CD14-positive monocyte (primary cell): ENCODE results near the gene FOXA1. TPM values are rescaled to one million over a fixed set of nuclear protein-coding genes. Genes with fewer than 3 reads are reported as not detected.

ENCODE experiments used
- DNase-seq, 3 donors: peaks; one replicate each; pipeline ENCODE4 v3.0.0-alpha.2; 2011 to 2022
- H2AFZ ChIP-seq: 2 replicates; pipeline ENCODE4 v1.6.0; 2012; ENCODE audit warnings: mild to moderate bottlenecking, low read depth, low read length, inconsistent platforms; ENCODE audit not compliant: insufficient read depth, poor library complexity, severe bottlenecking
- H3K27ac ChIP-seq, 2 donors: 1 replicate in 1 of 2; 2 replicates in 1 of 2; pipeline ENCODE4 v1.5.1; 2012 to 2013; ENCODE audit warnings: low read length in 2 of 2, control low read depth in 1 of 2, inconsistent platforms in 1 of 2, low read depth in 1 of 2, mild to moderate bottlenecking in 1 of 2
- H3K27me3 ChIP-seq, 2 donors: one replicate each; pipeline versions ENCODE4 v1.6.0 to v1.6.1; 2011 to 2013; ENCODE audit warnings: low read length in 2 of 2; ENCODE audit not compliant: control insufficient read depth in 2 of 2, insufficient read depth in 2 of 2
- H3K36me3 ChIP-seq, 2 donors: replicated peaks in 1 of 2; 1 replicate in 1 of 2; 2 replicates in 1 of 2; pipeline versions ENCODE4 v1.5.1 to v1.6.1; 2012 to 2013; ENCODE audit warnings: low read length in 2 of 2, control low read depth in 1 of 2, inconsistent platforms in 1 of 2, mild to moderate bottlenecking in 1 of 2; ENCODE audit not compliant: insufficient read depth in 2 of 2, control insufficient read depth in 1 of 2
- H3K4me1 ChIP-seq, 2 donors: 1 replicate in 1 of 2; 2 replicates in 1 of 2; pipeline versions ENCODE4 v1.5.1 to v1.6.1; 2012 to 2013; ENCODE audit warnings: low read length in 2 of 2, control low read depth in 1 of 2, inconsistent platforms in 1 of 2, mild to moderate bottlenecking in 1 of 2, moderate library complexity in 1 of 2; ENCODE audit not compliant: insufficient read depth in 2 of 2, control insufficient read depth in 1 of 2
- H3K4me2 ChIP-seq: replicated peaks from 2 replicates; pipeline ENCODE3; 2012; ENCODE audit warnings: low read length, moderate library complexity, mild to moderate bottlenecking; ENCODE audit not compliant: poor library complexity, severe bottlenecking; ENCODE audit errors: extremely low read depth
- H3K4me3 ChIP-seq, 3 experiments: fragments of 200-600 bp in 1 of 3; sonication (generic) in 1 of 3; replicated peaks in 1 of 3; 1 replicate in 2 of 3; 2 replicates in 1 of 3; pipeline ENCODE4 v1.5.1; 2011 to 2013; ENCODE audit warnings: low read length in 3 of 3, mild to moderate bottlenecking in 3 of 3, control low read depth in 2 of 3, low read depth in 2 of 3, inconsistent platforms in 1 of 3, moderate library complexity in 1 of 3
- H3K79me2 ChIP-seq: 2 replicates; pipeline ENCODE4 v1.6.0; 2012; ENCODE audit warnings: mild to moderate bottlenecking, control low read depth, inconsistent platforms, low read length, moderate library complexity; ENCODE audit not compliant: insufficient read depth
- H3K9ac ChIP-seq: 2 replicates; pipeline ENCODE4 v1.6.0; 2017; ENCODE audit warnings: low read length, mild to moderate bottlenecking; ENCODE audit not compliant: insufficient read depth, poor library complexity, severe bottlenecking
- H3K9me3 ChIP-seq, 2 donors: replicated peaks in 1 of 2; 1 replicate in 1 of 2; 2 replicates in 1 of 2; pipeline versions ENCODE4 v1.5.1 to v1.6.1; 2012 to 2013; ENCODE audit warnings: low read length in 2 of 2, control low read depth in 1 of 2; ENCODE audit not compliant: control insufficient read depth in 1 of 2, insufficient read depth in 1 of 2
- H4K20me1 ChIP-seq: 2 replicates; pipeline ENCODE4 v1.6.0; 2012; ENCODE audit warnings: mild to moderate bottlenecking, low read length, control low read depth, moderate library complexity; ENCODE audit not compliant: insufficient read depth
- H3K27ac Mint-ChIP-seq, 7 donors: one replicate each; pipeline ENCODE4 v1.8.0; 2020; ENCODE audit warnings: mild to moderate bottlenecking in 7 of 7, mixed read lengths in 7 of 7, moderate library complexity in 6 of 7, inconsistent platforms in 2 of 7
- H3K27me3 Mint-ChIP-seq, 3 donors: one replicate each; pipeline ENCODE4 v1.8.0; 2021 to 2022; ENCODE audit warnings: low read depth in 3 of 3, mild to moderate bottlenecking in 3 of 3, mixed read lengths in 3 of 3, moderate library complexity in 3 of 3, inconsistent platforms in 1 of 3
- H3K36me3 Mint-ChIP-seq, 2 donors: one replicate each; pipeline ENCODE4 v1.8.0; 2020; ENCODE audit warnings: mixed read lengths in 2 of 2, inconsistent platforms in 1 of 2, mild to moderate bottlenecking in 1 of 2
- H3K4me1 Mint-ChIP-seq: one replicate; pipeline ENCODE4 v1.8.0; 2020; ENCODE audit warnings: mild to moderate bottlenecking, mixed read lengths
- H3K4me3 Mint-ChIP-seq, 2 donors: one replicate each; pipeline ENCODE4 v1.8.0; 2020; ENCODE audit warnings: mild to moderate bottlenecking in 2 of 2, mixed read lengths in 2 of 2, moderate library complexity in 1 of 2
- H3K9me3 Mint-ChIP-seq, 7 donors: one replicate each; pipeline ENCODE4 v1.8.0; 2020 to 2022; ENCODE audit warnings: mixed read lengths in 7 of 7, mild to moderate bottlenecking in 6 of 7, moderate library complexity in 6 of 7, inconsistent platforms in 2 of 7
- CTCF ChIP-seq: fragments of 200-600 bp; IDR thresholded peaks from one replicate; pipeline ENCODE4 v1.8.0; 2022; ENCODE audit warnings: antibody characterized with exemption, mild to moderate bottlenecking
- WGBS: methylation state at CpG from one replicate; pipeline ENCODE4 v1.1.5; 2013; ENCODE audit warnings: missing lambda C conversion rate; ENCODE audit not compliant: insufficient coverage; 5-methylcytosine and 5-hydroxymethylcytosine counted together
- intact Hi-C, 2 donors: fragments of 100-400 bp; cut with micrococcal nuclease; formaldehyde crosslinking; loops; one replicate each; pipeline versions ENCODE4 v1.15.0 to v1.15.1; 2023
- polyA minus RNA-seq: library from RNA; depleted of rRNA, polyadenylated mRNA; stranded (reverse); fragments of >200 nt; gene quantifications from 2 replicates; pipeline ENCODE4 v1.2.3, GENCODE V29; 2012
- polyA plus RNA-seq, 3 donors: library from polyadenylated mRNA; depleted of rRNA in 1 of 3; unstranded in 2 of 3; stranded (reverse) in 1 of 3; fragments of 300-500 nt in 2 of 3; fragments of >200 nt in 1 of 3; fragmentation: Illumina TruSeq in 2 of 3; gene quantifications; 1 replicate in 2 of 3; 2 replicates in 1 of 3; pipeline ENCODE4 v1.2.3, GENCODE V29; 2012 to 2021
- total RNA-seq, 12 experiments: library from RNA in 1 of 12; stranded (reverse) in 1 of 12; fragments of 120-200 nt in 1 of 12; gene quantifications; one replicate each; pipeline ENCODE4 v1.2.4 and lab custom pipeline; 2013 to 2026; ENCODE audit warnings: mixed read lengths in 6 of 12, inconsistent platforms in 1 of 12

The FOXA1 gene
- total RNA-seq (2013) = not detected
- polyA plus RNA-seq (under 1 TPM in 1 of 3 donors, not detected in 2; 0.09 TPM), polyA minus RNA-seq (not detected in 2 replicates), total RNA-seq (lab: John Stamatoyannopoulos, UW) (0 to 7.9 (median 0.14) reads per million in 11 experiments)

GRCh38 chr14:37594971-37595808 is at the start of gene FOXA1, which contains the start of gene TTC6:
Gene FOXA1, minus strand, starts transcription at chr14:37595249. Its CDS starts 277 bp downstream, at chr14:37594972.
Gene TTC6, plus strand, starts transcription at chr14:37595629. Its CDS starts 26,436 bp downstream, at chr14:37622065.
- peaks cover 12 to 15% of the 10 kb centered on the region in 2 donors for H3K4me1 ChIP-seq
- Mint-ChIP-seq H3K9me3 (peaks cover 9 to 65% (median 57%) of the 10 kb centered on the region in 7 donors), H3K27me3 (peaks cover 88 to 96% (median 92%) of the 10 kb centered on the region in 3 donors), H3K4me3 (peak within 1 kb of the TSS; percentile 69 to 90), H3K27ac (peak within 1 kb of the TSS in 1 of 7 donors; percentile 75), H3K4me1 (peaks cover 23% of the 10 kb centered on the region), H3K36me3 (peaks cover 4 to 19% of the 10 kb centered on the region in 2 donors)
- H3K9me3 ChIP-seq = peaks cover 26 to 85% of the 10 kb centered on the region in 2 donors
- no peak for TF ChIP-seq CTCF
- under 1% methylated on average over 84 of the region's 92 CpGs for WGBS
- H3K9ac ChIP-seq = no peak within 1 kb of the TSS
- H3K4me3 ChIP-seq = peak within 1 kb of the TSS in 1 of 3 experiments; percentile 47
- intact Hi-C loops = no loop called here
- H2AFZ ChIP-seq = peak within 1 kb of the TSS; percentile 13
- no peaks in the 10 kb centered on the region for H4K20me1 ChIP-seq
- peak in 1 of 3 donors; percentile 15 for DNase-seq
- H3K36me3 ChIP-seq = no peaks in the 10 kb centered on the region
- H3K27ac ChIP-seq = no peak within 1 kb of the TSS
- H3K79me2 ChIP-seq = no peaks in the 10 kb centered on the region
- peak within 1 kb of the TSS; percentile 53 for H3K4me2 ChIP-seq
- peaks cover 83 to 93% of the 10 kb centered on the region in 2 donors for H3K27me3 ChIP-seq

- DNase-seq = no peak
- intact Hi-C loops = no loop called here
- no peaks in the 10 kb centered on the region for H4K20me1 ChIP-seq
- H3K4me1 ChIP-seq = no peaks in the 10 kb centered on the region
- H3K79me2 ChIP-seq = no peaks in the 10 kb centered on the region
- WGBS = no CpG with 5 or more reads among the region's 4 CpGs
- no peak overlapping the region for H3K27ac ChIP-seq
- no peak overlapping the region for H3K4me3 ChIP-seq
- no peaks in the 10 kb centered on the region for H3K4me1 Mint-ChIP-seq
- H2AFZ ChIP-seq = no peak overlapping the region
- H3K4me2 ChIP-seq = no peak overlapping the region
- H3K4me3 Mint-ChIP-seq = no peak overlapping the region
- peaks cover 0 to 2% (median 2%) of the 10 kb centered on the region in 3 donors for H3K27me3 Mint-ChIP-seq
- peaks cover 0 to 3% (median 0%) of the 10 kb centered on the region in 7 donors for H3K9me3 Mint-ChIP-seq
- H3K9ac ChIP-seq = no peak overlapping the region
- no peaks in the 10 kb centered on the region for H3K9me3 ChIP-seq
- no peaks in the 10 kb centered on the region for H3K36me3 ChIP-seq
- H3K27ac Mint-ChIP-seq = no peak overlapping the region
- H3K27me3 ChIP-seq = no peaks in the 10 kb centered on the region
- no peaks in the 10 kb centered on the region for H3K36me3 Mint-ChIP-seq
- no peak for TF ChIP-seq CTCF
Measured at GRCh38 chr14:37643701-37644100, 48.7 kb upstream of the FOXA1 start.
